A549 treated with ZK216348 at 1 μM for 4 hours (cell line): ENCODE data around the gene TLR6. TPM values are rescaled to one million over a fixed set of nuclear protein-coding genes. Genes with fewer than 3 reads are reported as not detected.

Source experiments
- total RNA-seq: library from RNA; stranded (reverse); fragments of 200-300 nt; extraction: Qiagen RNA extraction; gene quantifications from 5 replicates; pipeline ENCODE4 v1.2.3, GENCODE V29; 2022; ENCODE audit warnings: low read depth

Gene TLR6, protein sequence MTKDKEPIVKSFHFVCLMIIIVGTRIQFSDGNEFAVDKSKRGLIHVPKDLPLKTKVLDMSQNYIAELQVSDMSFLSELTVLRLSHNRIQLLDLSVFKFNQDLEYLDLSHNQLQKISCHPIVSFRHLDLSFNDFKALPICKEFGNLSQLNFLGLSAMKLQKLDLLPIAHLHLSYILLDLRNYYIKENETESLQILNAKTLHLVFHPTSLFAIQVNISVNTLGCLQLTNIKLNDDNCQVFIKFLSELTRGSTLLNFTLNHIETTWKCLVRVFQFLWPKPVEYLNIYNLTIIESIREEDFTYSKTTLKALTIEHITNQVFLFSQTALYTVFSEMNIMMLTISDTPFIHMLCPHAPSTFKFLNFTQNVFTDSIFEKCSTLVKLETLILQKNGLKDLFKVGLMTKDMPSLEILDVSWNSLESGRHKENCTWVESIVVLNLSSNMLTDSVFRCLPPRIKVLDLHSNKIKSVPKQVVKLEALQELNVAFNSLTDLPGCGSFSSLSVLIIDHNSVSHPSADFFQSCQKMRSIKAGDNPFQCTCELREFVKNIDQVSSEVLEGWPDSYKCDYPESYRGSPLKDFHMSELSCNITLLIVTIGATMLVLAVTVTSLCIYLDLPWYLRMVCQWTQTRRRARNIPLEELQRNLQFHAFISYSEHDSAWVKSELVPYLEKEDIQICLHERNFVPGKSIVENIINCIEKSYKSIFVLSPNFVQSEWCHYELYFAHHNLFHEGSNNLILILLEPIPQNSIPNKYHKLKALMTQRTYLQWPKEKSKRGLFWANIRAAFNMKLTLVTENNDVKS
- total RNA-seq = 2.1 to 3.5 TPM (median 3.0 TPM) in 5 replicates

GRCh38 chr4:38856524-38857337 lies at the start of gene TLR6:
Gene TLR6 (minus strand): TSS chr4:38856817. CDS start chr4:38829473, 27,344 bp downstream.

DNA sequence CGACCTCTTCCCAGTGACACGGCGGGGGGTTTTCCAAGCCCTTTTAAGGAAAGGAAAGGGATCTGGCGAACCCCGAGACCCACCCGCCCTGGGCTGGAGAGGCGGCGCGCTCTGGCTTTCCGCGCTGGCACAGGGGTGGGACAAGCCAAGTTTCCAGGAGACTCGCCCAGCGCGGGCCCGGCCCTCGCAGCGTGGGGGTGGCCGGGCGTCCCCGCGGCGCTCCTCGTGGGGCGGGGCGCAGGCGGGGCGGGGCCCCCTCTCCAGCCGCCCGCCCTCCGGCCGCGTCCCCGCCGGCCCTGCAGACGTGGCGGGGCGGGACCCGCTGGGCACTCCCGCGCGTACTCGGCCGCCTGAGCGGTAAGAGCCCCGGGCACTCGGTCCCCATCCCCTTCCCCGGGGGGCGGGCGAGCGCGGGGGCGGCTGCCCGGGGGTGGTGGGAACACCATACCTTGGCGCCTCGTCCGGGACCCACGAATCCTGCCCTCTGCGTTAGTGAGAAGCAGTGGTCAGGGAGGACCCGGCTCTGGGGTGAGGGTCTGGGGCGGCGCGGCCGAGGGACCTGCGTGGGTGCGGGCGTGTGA lies 11.0 kb upstream of the TLR6 start, which contains the start of gene FAM114A1:
Gene FAM114A1 (plus strand): TSS at position 329 of the 581 bp plus-strand sequence. CDS start 10,273 bp downstream, outside the sequence.

DNA sequence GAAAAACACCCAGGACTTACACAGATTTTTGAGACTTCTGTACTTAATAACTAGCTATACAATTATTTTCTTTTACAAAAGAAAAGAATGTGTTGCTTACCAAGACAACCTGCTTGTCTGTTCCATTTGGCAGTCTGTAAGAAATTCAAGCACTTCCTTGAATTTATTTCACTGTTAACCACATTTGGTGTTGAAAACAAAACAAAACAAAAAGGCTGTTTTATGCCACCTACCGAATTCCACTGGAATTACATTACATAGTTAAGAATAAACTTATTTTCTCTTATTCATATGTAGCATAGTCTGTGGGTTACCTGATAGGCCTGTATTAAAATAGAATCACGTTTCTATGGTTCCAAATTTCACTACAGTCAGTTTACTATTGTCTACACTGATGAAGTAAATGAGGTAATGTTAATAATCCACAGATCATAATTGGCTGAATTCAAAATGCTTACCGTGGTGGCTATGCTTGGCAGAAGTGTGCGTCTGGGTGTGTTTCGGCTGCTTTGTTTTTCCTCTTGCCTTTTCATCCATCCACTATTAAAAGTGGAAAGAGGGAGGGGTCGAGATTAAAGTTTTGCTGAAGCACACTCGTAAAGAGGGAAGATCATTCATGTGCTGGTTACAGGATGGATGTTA lies 51.8 kb downstream of the TLR6 start, which contains the start of gene TLR1:
Gene TLR1 (minus strand): TSS at position 138 of the 642 bp plus-strand sequence. CDS start 5,960 bp downstream, outside the sequence.

GRCh38 chr4:38782452-38783108 lies 74.0 kb downstream of the TLR6 start, which contains the start of gene TLR10:
Gene TLR10 (minus strand): TSS chr4:38782990. CDS start chr4:38775590, 7,400 bp downstream.

Other genes with a start within 250 kb of the TLR6 start
- gene KLF3, start 192.6 kb downstream of the TLR6 start, total RNA-seq = 8.2 to 14.0 TPM (median 13.2 TPM) in 5 replicates
- 0.06 TPM in 1 of 5 replicates, not detected in the others for gene TLR10, start 73.8 kb downstream of the TLR6 start, total RNA-seq
- 0.17 to 0.81 TPM (median 0.32 TPM) in 5 replicates for gene TLR1, start 52.0 kb downstream of the TLR6 start, total RNA-seq
- 20.1 to 43.9 TPM (median 34.9 TPM) in 5 replicates for gene FAM114A1, start 11.0 kb upstream of the TLR6 start, total RNA-seq
- 15.7 to 27.8 TPM (median 18.8 TPM) in 5 replicates for gene TMEM156, start 175.6 kb upstream of the TLR6 start, total RNA-seq
- 42.1 to 61.8 TPM (median 57.5 TPM) in 5 replicates for gene KLHL5, start 205.4 kb upstream of the TLR6 start, total RNA-seq